ENCODE data around the gene DECR2.

DNA sequence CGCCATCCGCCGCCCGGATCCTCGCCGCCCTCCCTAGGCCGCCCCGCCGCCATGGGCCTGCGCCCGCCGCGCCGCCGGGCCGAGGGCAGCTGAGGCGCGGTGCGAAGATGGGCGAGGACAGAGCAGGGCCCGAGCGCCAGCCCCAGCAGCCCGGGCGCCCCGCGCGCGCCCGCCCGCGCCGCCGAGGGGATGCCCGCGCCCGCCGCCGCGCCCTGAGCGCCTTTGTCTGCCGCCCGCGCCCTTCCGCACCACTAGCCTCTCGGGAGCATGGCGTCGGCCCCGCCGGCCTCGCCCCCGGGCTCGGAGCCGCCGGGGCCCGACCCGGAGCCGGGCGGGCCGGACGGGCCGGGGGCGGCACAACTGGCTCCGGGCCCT, 24.0 kb downstream of the DECR2 start:
- TF ChIP-seq CTCF (IDR thresholded peaks at IDR 0.05) (no peak), POLR2A (IDR thresholded peaks at IDR 0.05) (no peak)
